Skeletal muscle tissue (tissue), 4 donors: Measurements from ENCODE around the gene FUBP1. TPM values are rescaled to one million over a fixed set of nuclear protein-coding genes. Genes with fewer than 3 reads are reported as not detected.
"Not testable (repeated sequence)": the region's sequence is repeated elsewhere in the genome, so short reads cannot be mapped to it uniquely, and the experiment has no call there.

Experiments
- H3K27ac ChIP-seq: one replicate; pipeline ENCODE4 v1.7.0; 2013; ENCODE audit warnings: mild to moderate bottlenecking, low read depth, low read length, inconsistent platforms
- H3K27me3 ChIP-seq, 3 donors: one replicate each; pipeline ENCODE4 v1.7.0; 2013; ENCODE audit warnings: low read length in 3 of 3; ENCODE audit not compliant: control insufficient read depth in 3 of 3, insufficient read depth in 3 of 3
- H3K36me3 ChIP-seq, 3 donors: one replicate each; pipeline ENCODE4 v1.7.0; 2013; ENCODE audit warnings: low read length in 3 of 3; ENCODE audit not compliant: control insufficient read depth in 3 of 3, insufficient read depth in 3 of 3
- H3K4me1 ChIP-seq, 3 donors: one replicate each; pipeline ENCODE4 v1.7.0; 2013; ENCODE audit warnings: low read length in 3 of 3, mild to moderate bottlenecking in 3 of 3; ENCODE audit not compliant: control insufficient read depth in 3 of 3, insufficient read depth in 3 of 3
- H3K4me3 ChIP-seq, 3 donors: one replicate each; pipeline ENCODE4 v1.7.0; 2013; ENCODE audit warnings: low read length in 3 of 3
- H3K9ac ChIP-seq, 3 donors: one replicate each; pipeline ENCODE4 v1.7.0; 2013; ENCODE audit warnings: low read length in 3 of 3, mild to moderate bottlenecking in 3 of 3, moderate library complexity in 2 of 3, low read depth in 1 of 3
- H3K9me3 ChIP-seq, 3 donors: one replicate each; pipeline ENCODE4 v1.7.0; 2013; ENCODE audit warnings: low read length in 3 of 3; ENCODE audit not compliant: control insufficient read depth in 3 of 3
- total RNA-seq: library from RNA; depleted of rRNA; stranded (reverse); fragments of >200 nt; gene quantifications from one replicate; pipeline ENCODE4 v1.2.3, GENCODE V29; 2014
- donor health status: Osteomylitis.

Gene FUBP1
- total RNA-seq, 1 donor from 2014 or later: 124 TPM

GRCh38 chr1:77929806-77930205 is 49.1 kb downstream of the FUBP1 start:
- no peaks in the 10 kb centered on the region for H3K9me3 ChIP-seq
- no peaks in the 10 kb centered on the region for H3K4me1 ChIP-seq
- no peak overlapping the region for H3K9ac ChIP-seq
- no peaks in the 10 kb centered on the region for H3K27me3 ChIP-seq
- peaks cover 39 to 66% (median 53%) of the 10 kb centered on the region in 3 donors for H3K36me3 ChIP-seq
- no peak overlapping the region for H3K27ac ChIP-seq
- no peak overlapping the region for H3K4me3 ChIP-seq

DNA sequence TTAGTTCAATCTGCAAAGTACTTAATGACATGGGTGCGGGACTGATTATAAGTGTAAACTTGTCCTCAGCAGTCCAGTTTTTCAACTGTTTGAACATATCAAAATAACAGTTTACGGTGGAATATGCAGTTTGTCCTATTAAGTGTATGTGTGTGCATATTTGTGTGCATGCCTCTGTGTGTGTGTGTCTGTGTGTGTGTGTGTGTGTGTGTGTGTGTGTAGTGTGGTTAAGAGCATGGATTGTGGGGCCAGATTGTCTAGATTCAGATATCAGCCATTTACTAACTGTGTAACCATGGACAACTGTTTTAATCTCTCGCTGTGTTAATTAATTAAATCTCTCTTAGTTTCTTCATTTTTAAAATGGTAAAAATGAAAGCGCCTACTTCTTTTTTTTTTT is 51.5 kb downstream of the FUBP1 start:
- H3K4me1 ChIP-seq: no peaks in the 10 kb centered on the region
- H3K27me3 ChIP-seq: no peaks in the 10 kb centered on the region
- H3K27ac ChIP-seq: no peak overlapping the region
- no peak overlapping the region for H3K9ac ChIP-seq
- H3K4me3 ChIP-seq: no peak overlapping the region
- no peaks in the 10 kb centered on the region for H3K9me3 ChIP-seq
- peaks cover 37 to 61% (median 51%) of the 10 kb centered on the region in 3 donors for H3K36me3 ChIP-seq

DNA sequence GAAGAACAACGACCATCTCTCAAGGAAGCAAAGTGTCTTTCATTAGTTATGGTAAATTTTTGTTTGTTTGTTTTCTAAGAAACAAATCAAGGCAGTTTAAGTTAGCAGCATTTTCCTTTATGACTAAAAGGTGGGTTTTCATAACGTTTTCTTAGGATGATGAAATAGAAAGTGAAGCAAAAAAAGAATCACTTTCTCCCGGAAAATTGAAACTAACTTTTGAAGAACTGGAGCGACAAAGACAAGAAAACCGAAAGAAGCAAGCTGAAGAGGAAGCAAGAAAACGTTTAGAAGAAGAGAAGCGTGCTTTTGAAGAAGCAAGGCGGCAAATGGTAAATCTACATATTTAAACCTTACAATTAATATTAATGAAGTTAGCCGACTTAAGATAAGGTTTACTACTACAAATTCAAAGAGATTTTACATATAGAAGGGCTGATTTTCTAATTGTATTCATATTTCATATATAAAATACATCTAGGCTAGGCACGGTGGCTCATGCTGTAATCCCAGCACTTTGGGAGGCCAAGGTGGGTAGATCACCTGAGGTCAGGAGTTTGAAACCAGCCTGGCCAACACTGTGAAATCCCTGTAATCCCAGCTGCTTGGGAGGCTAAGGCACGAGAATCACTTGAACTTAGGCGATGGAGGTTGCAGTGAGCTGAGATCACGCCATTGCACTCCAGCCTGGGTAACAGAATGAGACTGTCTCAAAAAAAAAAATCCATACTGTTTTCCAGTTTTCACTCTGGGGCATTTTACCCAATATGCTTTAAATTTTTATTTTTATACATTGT is 52.1 kb downstream of the FUBP1 start:
- Histone ChIP-seq H3K27ac (no peak overlapping the region), H3K4me3 (no peak overlapping the region), H3K36me3 (peaks cover 38 to 59% (median 51%) of the 10 kb centered on the region in 3 donors)

GRCh38 chr1:77925956-77926355 is 52.9 kb downstream of the FUBP1 start:
- no peaks in the 10 kb centered on the region for H3K4me1 ChIP-seq
- H3K9ac ChIP-seq: no peak overlapping the region
- no peak overlapping the region for H3K27ac ChIP-seq
- H3K9me3 ChIP-seq: no peaks in the 10 kb centered on the region
- no peak overlapping the region for H3K4me3 ChIP-seq
- H3K36me3 ChIP-seq: peaks cover 44 to 57% (median 53%) of the 10 kb centered on the region in 3 donors
- H3K27me3 ChIP-seq: no peaks in the 10 kb centered on the region

More for the DNA sequence above, 52.1 kb downstream of the FUBP1 start:
- H3K9me3 ChIP-seq: no peaks in the 10 kb centered on the region
- H3K27me3 ChIP-seq: no peaks in the 10 kb centered on the region
- no peaks in the 10 kb centered on the region for H3K4me1 ChIP-seq
- H3K9ac ChIP-seq: peak overlapping the region in 1 of 3 donors; percentile 57

DNA sequence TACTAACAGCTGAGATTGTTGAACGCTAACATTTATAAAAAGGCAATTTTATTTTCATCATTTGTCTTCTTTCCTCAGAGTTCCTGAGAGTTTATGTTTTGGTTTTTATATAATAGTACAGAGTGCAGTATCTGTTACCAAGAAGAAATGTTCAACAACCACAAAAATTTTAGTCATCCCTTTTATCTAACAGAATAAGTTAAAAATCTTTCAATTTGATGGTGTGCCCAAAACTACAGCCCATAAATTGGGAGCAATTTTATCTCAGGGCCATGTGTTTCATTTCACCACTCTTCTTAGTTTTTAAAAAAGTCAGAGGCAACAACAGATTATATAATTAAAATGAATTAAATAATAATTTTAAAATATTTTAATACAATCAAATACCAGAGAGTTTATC is 53.4 kb downstream of the FUBP1 start:
- Histone ChIP-seq H3K27ac (no peak overlapping the region), H3K9me3 (no peaks in the 10 kb centered on the region), H3K9ac (no peak overlapping the region), H3K36me3 (peaks cover 45 to 54% (median 54%) of the 10 kb centered on the region in 3 donors), H3K27me3 (no peaks in the 10 kb centered on the region), H3K4me3 (no peak overlapping the region), H3K4me1 (no peaks in the 10 kb centered on the region)

DNA sequence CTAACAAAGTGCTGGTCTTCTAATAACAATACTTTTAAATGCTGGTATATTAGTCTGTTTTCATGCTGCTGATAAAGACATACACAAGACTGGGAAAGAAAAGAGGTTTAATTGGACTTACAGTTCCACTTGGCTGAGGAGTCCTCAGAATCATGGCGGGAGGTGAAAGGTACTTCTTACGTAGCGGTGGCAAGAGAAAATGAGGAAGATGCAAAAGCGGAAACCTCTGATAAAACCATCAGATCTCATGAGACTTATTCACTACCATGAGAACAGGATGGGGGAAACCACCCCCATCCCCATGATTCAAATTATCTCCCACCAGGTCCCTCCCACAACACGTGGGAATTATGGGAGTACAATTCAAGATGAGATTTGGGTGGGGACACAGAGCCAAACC is 60.0 kb downstream of the FUBP1 start:
- H3K4me1 ChIP-seq, H3K9me3 ChIP-seq, H3K4me3 ChIP-seq, H3K9ac ChIP-seq, H3K27ac ChIP-seq, H3K27me3 ChIP-seq: not testable (repeated sequence)
- H3K36me3 ChIP-seq: peaks cover 33 to 34% (median 33%) of the 10 kb centered on the region in 3 donors

GRCh38 chr1:77910116-77910515 is 68.8 kb downstream of the FUBP1 start:
- Histone ChIP-seq H3K9me3 (no peaks in the 10 kb centered on the region), H3K4me3 (no peak overlapping the region), H3K9ac (no peak overlapping the region), H3K27me3 (no peaks in the 10 kb centered on the region), H3K27ac (no peak overlapping the region), H3K4me1 (no peaks in the 10 kb centered on the region), H3K36me3 (peaks cover 0 to 7% (median 2%) of the 10 kb centered on the region in 3 donors)

- H3K9me3 ChIP-seq: no peaks in the 10 kb centered on the region
- H3K9ac ChIP-seq: no peak overlapping the region
- H3K27ac ChIP-seq: no peak overlapping the region
- no peak overlapping the region for H3K4me3 ChIP-seq
- H3K36me3 ChIP-seq: peaks cover 0 to 7% (median 0%) of the 10 kb centered on the region in 3 donors
- H3K27me3 ChIP-seq: no peaks in the 10 kb centered on the region
- peaks cover 7 to 17% (median 12%) of the 10 kb centered on the region in 3 donors for H3K4me1 ChIP-seq
These were observed 72.2 kb downstream of the FUBP1 start for GRCh38 chr1:77906624-77907023.

GRCh38 chr1:77906019-77906545 is 72.8 kb downstream of the FUBP1 start:
- H3K27me3 ChIP-seq: no peaks in the 10 kb centered on the region
- no peak overlapping the region for H3K27ac ChIP-seq
- H3K4me3 ChIP-seq: no peak overlapping the region
- peaks cover 7 to 17% (median 15%) of the 10 kb centered on the region in 3 donors for H3K4me1 ChIP-seq
- H3K9ac ChIP-seq: no peak overlapping the region
- no peaks in the 10 kb centered on the region for H3K9me3 ChIP-seq
- peaks cover 0 to 7% (median 0%) of the 10 kb centered on the region in 3 donors for H3K36me3 ChIP-seq

GRCh38 chr1:77905603-77906002 is 73.3 kb downstream of the FUBP1 start:
- no peaks in the 10 kb centered on the region for H3K27me3 ChIP-seq
- no peak overlapping the region for H3K9ac ChIP-seq
- no peak overlapping the region for H3K27ac ChIP-seq
- H3K36me3 ChIP-seq: peaks cover 0 to 4% (median 0%) of the 10 kb centered on the region in 3 donors
- no peak overlapping the region for H3K4me3 ChIP-seq
- H3K4me1 ChIP-seq: peaks cover 9 to 19% (median 17%) of the 10 kb centered on the region in 3 donors
- H3K9me3 ChIP-seq: no peaks in the 10 kb centered on the region
